ENCODE data around the gene ATP8B3. TPM values are rescaled to one million over a fixed set of nuclear protein-coding genes. Genes with fewer than 3 reads are reported as not detected.

Gene ATP8B3
- total and polyA plus RNA-seq, 9 of the 15 experiments (the other 6 are each of a cell fraction or from before 2014, with no cell fraction given), result 1.2 to 12.3 (median 3.8) TPM

- no peak for TF ChIP-seq ZBTB5 (IDR thresholded peaks at IDR 0.05)
- TF ChIP-seq RBFOX2 (IDR thresholded peaks at IDR 0.05; ENCODE audit: low read depth, low read length), result peak; percentile 83
- TF ChIP-seq FOXJ3 (CRISPR knock-in tag; IDR thresholded peaks at IDR 0.05), result no peak
- TF ChIP-seq, protein P1, sequence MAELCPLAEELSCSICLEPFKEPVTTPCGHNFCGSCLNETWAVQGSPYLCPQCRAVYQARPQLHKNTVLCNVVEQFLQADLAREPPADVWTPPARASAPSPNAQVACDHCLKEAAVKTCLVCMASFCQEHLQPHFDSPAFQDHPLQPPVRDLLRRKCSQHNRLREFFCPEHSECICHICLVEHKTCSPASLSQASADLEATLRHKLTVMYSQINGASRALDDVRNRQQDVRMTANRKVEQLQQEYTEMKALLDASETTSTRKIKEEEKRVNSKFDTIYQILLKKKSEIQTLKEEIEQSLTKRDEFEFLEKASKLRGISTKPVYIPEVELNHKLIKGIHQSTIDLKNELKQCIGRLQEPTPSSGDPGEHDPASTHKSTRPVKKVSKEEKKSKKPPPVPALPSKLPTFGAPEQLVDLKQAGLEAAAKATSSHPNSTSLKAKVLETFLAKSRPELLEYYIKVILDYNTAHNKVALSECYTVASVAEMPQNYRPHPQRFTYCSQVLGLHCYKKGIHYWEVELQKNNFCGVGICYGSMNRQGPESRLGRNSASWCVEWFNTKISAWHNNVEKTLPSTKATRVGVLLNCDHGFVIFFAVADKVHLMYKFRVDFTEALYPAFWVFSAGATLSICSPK (IDR thresholded peaks at IDR 0.05; ENCODE audit: borderline replicate concordance), result no peak
- TF ChIP-seq MEF2D (tag; conservative IDR thresholded peaks at IDR 0.05; ENCODE audit: low read depth), result no peak
- TF ChIP-seq POLR2H (tag; IDR thresholded peaks at IDR 0.05; ENCODE audit: low read depth), result no peak; the same call in 1 of the 2 replicates
- no peak for TF ChIP-seq SREBF1 (IDR thresholded peaks at IDR 0.05; ENCODE audit: borderline replicate concordance, low read depth, low read length)
- no peak for TF ChIP-seq THAP7 (CRISPR knock-in tag; IDR thresholded peaks at IDR 0.05)
- TF ChIP-seq MTA1 (IDR thresholded peaks at IDR 0.05; ENCODE audit: borderline replicate concordance), result peak; percentile 35; the same call in 1 of the 2 replicates
- TF ChIP-seq MCM3 (IDR thresholded peaks at IDR 0.05), result no peak
- TF ChIP-seq SMAD1 (IDR thresholded peaks at IDR 0.05; ENCODE audit: low read depth, low read length, partially characterized antibody), result no peak
- TF ChIP-seq ARID3B (CRISPR knock-in tag; IDR thresholded peaks at IDR 0.05; ENCODE audit: borderline replicate concordance), result no peak
- TF ChIP-seq NR2C1 (IDR thresholded peaks at IDR 0.05), result no peak
- TF ChIP-seq NR2C1 (tag; IDR thresholded peaks at IDR 0.05), result no peak
- no peak for TF ChIP-seq MAFG (tag; conservative IDR thresholded peaks at IDR 0.05)
- no peak for TF ChIP-seq ZNF41 (CRISPR knock-in tag; conservative IDR thresholded peaks at IDR 0.05)
- TF ChIP-seq, protein P2, sequence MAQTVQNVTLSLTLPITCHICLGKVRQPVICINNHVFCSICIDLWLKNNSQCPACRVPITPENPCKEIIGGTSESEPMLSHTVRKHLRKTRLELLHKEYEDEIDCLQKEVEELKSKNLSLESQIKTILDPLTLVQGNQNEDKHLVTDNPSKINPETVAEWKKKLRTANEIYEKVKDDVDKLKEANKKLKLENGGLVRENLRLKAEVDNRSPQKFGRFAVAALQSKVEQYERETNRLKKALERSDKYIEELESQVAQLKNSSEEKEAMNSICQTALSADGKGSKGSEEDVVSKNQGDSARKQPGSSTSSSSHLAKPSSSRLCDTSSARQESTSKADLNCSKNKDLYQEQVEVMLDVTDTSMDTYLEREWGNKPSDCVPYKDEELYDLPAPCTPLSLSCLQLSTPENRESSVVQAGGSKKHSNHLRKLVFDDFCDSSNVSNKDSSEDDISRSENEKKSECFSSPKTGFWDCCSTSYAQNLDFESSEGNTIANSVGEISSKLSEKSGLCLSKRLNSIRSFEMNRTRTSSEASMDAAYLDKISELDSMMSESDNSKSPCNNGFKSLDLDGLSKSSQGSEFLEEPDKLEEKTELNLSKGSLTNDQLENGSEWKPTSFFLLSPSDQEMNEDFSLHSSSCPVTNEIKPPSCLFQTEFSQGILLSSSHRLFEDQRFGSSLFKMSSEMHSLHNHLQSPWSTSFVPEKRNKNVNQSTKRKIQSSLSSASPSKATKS (CRISPR knock-in tag; IDR thresholded peaks at IDR 0.05), result no peak
- no peak for TF ChIP-seq NFE2L1 (tag; IDR thresholded peaks at IDR 0.05; ENCODE audit: borderline replicate concordance, low read depth)
Measured at GRCh38 chr19:1848399-1849131, 36.5 kb upstream of the ATP8B3 start, which contains the start of gene REXO1 (continued).
